C4-2B (cell line): ENCODE measurements around the gene TACR1.

Experiments
- H3K27ac ChIP-seq: fragments of 450-650 bp; 2 replicates; pipeline ENCODE4 v1.5.1; 2017
- ZFX ChIP-seq: fragments of 450-650 bp; IDR thresholded peaks from 2 replicates; pipeline ENCODE4 v1.6.1; 2017
- TF ChIP-seq, protein P1 (sequence below): fragments of 450-650 bp; conservative IDR thresholded peaks from 2 replicates; pipeline ENCODE4 v1.5.1; 2017; ENCODE audit warnings: mild to moderate bottlenecking

The TACR1 gene

DNA sequence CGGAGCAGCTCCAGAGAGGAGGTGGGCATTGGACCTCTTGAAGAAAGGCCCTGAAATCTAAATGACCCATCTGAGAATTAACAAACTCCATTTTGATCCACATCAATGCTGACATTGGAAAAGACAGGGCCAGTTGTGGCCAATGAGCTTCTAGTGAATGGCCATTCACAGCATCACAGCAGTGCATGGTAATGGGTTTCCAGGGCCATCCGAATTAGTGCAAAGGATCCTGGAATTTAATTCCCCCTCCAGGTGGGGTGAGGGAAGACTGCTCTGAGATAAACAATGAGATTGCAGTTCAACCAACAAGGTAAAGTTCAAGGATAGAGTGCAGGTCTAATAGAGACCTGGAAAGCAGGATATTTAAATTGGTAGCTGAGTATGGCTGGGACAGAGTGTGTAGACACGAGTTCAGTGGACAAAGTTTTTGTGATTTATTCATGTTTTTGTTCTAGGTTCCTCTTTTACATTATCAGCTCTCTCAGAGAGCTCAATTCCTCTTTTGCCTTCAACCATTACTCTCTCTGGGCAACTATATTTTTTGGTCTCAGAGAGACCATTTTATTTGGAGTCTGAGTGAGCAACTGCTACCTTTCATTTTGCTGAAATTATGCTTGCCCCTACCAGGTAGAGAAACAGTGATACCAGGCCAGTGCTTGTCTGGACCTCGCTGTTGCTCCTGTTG, 5.0 kb downstream of the TACR1 start:
- H3K27ac ChIP-seq: no peak overlapping the region
- TF ChIP-seq, protein P1, sequence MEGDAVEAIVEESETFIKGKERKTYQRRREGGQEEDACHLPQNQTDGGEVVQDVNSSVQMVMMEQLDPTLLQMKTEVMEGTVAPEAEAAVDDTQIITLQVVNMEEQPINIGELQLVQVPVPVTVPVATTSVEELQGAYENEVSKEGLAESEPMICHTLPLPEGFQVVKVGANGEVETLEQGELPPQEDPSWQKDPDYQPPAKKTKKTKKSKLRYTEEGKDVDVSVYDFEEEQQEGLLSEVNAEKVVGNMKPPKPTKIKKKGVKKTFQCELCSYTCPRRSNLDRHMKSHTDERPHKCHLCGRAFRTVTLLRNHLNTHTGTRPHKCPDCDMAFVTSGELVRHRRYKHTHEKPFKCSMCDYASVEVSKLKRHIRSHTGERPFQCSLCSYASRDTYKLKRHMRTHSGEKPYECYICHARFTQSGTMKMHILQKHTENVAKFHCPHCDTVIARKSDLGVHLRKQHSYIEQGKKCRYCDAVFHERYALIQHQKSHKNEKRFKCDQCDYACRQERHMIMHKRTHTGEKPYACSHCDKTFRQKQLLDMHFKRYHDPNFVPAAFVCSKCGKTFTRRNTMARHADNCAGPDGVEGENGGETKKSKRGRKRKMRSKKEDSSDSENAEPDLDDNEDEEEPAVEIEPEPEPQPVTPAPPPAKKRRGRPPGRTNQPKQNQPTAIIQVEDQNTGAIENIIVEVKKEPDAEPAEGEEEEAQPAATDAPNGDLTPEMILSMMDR: no peak
- TF ChIP-seq ZFX: no peak

DNA sequence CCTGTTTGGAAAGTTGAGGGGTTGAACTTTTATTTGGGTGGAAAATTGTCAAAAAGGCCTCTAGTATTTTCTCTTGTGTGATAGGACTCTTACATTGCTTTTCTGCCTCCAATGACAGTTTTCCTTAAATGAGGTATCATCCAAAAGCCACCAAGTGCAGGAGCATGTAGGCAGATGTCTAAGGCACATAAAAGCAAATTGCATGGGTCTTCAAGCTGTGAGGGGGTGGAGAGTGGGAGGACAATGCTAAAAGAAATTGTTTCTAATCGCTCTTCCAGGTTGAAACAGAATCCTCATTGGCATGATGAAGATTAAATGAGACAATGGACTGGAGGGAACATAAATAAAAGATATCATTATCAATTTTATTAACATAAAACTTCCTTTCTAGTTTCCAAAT, 6.8 kb downstream of the TACR1 start:
- TF ChIP-seq, protein P1: no peak
- no peak for TF ChIP-seq ZFX
- no peak overlapping the region for H3K27ac ChIP-seq

DNA sequence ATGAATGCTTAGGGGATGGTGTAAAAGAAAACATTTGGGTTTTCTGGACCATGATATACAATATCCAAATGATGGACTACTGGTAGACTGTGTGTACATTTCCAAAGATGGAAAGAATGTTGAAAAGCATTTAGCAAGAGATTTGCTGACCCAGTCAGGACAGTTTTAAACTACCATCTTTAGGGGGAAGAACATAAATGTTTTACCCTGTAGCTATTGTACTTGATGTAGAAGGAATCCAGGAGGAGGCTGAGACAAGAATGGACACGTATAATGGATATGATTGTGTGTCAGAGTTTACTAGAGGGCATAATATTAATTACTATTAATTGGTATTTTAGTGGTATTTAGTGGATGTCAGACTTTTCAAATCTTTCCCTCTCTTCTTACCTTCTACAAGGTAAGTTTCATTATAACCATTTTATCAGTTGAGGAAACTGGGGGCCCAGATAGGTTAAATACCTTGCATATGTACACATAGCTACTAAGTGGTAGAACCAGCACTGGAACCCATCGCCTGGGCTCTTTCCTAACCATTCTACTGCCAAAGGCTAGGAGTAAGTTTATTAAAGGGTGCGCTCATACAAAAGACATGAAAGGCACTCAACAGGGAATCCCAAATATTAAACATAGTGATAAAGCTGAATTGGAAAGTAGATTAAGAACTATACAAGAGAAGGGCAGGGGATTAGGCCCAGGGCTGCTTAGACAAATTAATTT, 8.9 kb downstream of the TACR1 start:
- H3K27ac ChIP-seq: no peak overlapping the region
- TF ChIP-seq, protein P1: no peak
- no peak for TF ChIP-seq ZFX

DNA sequence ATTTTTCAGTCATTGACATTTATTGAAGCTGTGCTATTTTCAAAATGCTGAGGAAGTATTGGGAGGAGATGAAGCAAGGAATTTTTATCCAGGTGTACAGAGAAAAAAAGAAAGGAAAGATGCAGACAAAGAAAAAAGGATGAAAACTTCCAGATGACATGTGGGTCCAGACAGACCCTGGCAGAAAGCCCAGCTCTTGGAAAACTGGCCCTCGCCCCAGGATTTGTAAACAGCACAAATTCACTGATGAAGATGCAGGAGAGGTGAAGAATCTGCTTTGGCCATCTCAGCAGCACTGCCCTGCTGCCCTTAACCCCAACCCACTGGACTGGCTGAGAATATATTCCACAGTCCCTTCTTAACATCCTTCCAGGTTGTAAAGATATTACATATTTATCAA, 12.5 kb downstream of the TACR1 start:
- no peak for TF ChIP-seq ZFX
- TF ChIP-seq, protein P1: no peak
- H3K27ac ChIP-seq: no peak overlapping the region

DNA sequence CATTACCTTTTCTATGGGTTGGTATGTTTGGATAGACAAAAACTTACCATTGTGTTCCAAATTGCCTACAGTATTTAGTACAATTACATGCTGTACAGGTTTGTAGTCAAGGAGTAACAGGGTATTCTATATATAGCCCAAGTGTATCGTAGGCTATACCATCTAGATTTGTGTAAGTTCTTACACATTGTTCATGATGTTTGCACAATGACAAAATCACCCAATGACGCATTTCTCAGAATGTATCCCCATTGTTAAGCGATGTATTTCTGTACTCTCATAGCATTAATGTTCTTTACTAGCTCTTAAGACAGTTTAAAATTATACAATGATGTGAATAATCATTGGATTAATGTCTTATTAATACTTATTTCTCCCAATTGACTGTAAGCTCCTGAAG, 16.7 kb downstream of the TACR1 start:
- TF ChIP-seq, protein P1: no peak
- H3K27ac ChIP-seq: no peak overlapping the region

DNA sequence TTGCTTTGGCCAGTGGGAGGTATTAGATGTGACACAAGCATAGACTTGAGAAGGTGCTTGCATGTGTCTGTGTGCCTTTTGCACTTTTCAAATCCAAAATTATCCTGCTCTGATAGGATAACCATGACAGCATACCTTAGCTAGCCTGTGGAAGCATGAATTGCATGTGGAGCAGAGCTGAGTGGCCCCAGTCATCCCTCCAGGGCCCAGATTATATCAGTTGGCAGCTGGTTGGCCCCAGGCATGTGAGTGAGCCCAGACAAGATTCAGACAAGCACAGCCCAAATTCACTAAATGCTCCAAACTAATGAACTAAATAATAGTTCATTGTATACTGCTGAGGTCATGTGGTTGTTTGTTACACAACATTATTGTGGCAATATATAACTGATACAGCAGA, 18.8 kb downstream of the TACR1 start:
- H3K27ac ChIP-seq: no peak overlapping the region
- no peak for TF ChIP-seq ZFX
- TF ChIP-seq, protein P1: no peak

DNA sequence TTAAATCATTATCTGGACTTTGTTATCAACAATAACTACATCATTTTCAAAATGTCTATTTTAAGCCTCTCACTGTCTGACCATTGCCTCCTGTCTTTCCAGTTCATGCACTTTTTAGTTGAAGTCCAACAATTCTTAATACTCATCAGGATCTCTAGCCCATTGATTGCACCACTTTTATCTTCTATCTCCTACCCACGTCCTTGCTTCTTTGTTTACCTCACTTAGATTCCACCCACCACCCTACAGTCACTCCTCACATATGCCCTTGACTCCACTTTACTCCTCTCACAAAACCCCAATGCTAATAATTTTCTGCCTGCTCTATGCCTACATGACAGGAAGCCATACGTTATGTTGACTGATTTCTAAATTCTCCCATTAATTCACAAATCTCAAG, 21.9 kb downstream of the TACR1 start:
- H3K27ac ChIP-seq: no peak overlapping the region
- TF ChIP-seq, protein P1: no peak
- TF ChIP-seq ZFX: no peak
